Activated CD4-positive, alpha-beta T cell treated with anti-CD3 and anti-CD28 coated beads, Interleukin-2, amount 50 U/mL, for 48 hours (primary cell): Measurements from ENCODE around the gene KDM3A.

ENCODE experiments used
- DNase-seq, 2 experiments: peaks; one replicate each; pipeline ENCODE4 v3.0.0-alpha.2; 2020

The KDM3A gene

GRCh38 chr2:86520153-86520552, 79.0 kb downstream of the KDM3A start:
- peak in 1 of 2 experiments; percentile 10 for DNase-seq

- no peak for DNase-seq
Measured at GRCh38 chr2:86521922-86522321, 80.8 kb downstream of the KDM3A start.

- no peak for DNase-seq
Measured at GRCh38 chr2:86522711-86523110, 81.5 kb downstream of the KDM3A start.

GRCh38 chr2:86523491-86523890, 82.3 kb downstream of the KDM3A start:
- no peak for DNase-seq

GRCh38 chr2:86525421-86526340, 84.5 kb downstream of the KDM3A start:
- DNase-seq = no peak

- DNase-seq = no peak
Measured at GRCh38 chr2:86533589-86533988, 92.4 kb downstream of the KDM3A start.

GRCh38 chr2:86541334-86541733, 100.2 kb downstream of the KDM3A start:
- DNase-seq = no peak
